ELR (cell line): Measurements from ENCODE around the gene APOO.
A peak's percentile ranks its signal among the peaks of the same experiment; 100 is the strongest.

Experiments
- DNase-seq: peaks from one replicate; pipeline ENCODE4 v3.0.0-alpha.2; 2015; ENCODE audit warnings: low read depth

APOO gene

GRCh38 chrX:23907498-23908218 lies at the start of gene APOO, which contains the start of gene CXorf58:
Gene APOO, minus strand, starts transcription at chrX:23907938. Its CDS starts 236 bp downstream, at chrX:23907702.
Gene CXorf58, plus strand, starts transcription at chrX:23908006. Its CDS starts 2,297 bp downstream, at chrX:23910303.
- peak; percentile 90 for DNase-seq

GRCh38 chrX:23954396-23954795 lies 46.7 kb upstream of the APOO start:
- no peak for DNase-seq

DNA sequence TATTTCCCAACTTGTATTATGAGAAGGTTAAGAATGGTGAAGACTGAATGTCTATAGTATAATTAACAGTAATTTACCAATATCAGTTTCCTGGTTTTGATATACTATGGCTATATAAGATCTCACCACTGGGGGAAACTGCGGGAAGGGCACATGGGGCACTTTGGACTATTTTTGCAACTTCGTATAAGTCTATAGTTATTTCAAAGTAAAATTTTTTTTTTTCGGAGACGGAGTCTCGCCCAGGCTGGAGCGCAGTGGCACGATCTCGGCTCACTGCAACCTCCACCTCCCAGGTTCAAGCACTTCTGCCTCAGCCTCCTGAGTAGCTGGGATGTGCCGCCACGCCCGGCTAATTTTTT lies 46.2 kb upstream of the APOO start:
- no peak for DNase-seq

- DNase-seq: no peak
These were observed 45.5 kb upstream of the APOO start for GRCh38 chrX:23952984-23953907.

GRCh38 chrX:23952391-23952790 lies 44.7 kb upstream of the APOO start:
- peak; percentile 5 for DNase-seq

DNA sequence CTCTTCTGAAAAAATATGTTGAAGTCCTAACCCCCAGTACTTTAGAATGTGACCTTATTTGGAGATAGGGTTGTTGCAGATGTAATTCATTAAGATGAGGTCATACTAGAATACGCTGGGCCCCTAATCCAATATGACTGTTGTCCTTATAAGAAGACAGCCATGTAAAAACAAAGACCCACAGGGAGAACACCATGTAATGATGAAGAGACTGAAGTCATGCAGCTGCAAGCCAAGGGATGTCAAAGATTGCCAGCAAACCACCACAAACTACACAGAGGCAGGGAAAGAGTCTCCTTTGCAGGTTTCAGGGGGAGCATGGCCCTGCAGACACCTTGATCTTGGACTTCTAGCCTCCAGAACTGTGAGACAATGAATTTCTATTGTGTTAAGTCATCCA lies 37.5 kb upstream of the APOO start:
- no peak for DNase-seq

GRCh38 chrX:23944234-23944633 lies 36.5 kb upstream of the APOO start:
- DNase-seq: no peak

DNA sequence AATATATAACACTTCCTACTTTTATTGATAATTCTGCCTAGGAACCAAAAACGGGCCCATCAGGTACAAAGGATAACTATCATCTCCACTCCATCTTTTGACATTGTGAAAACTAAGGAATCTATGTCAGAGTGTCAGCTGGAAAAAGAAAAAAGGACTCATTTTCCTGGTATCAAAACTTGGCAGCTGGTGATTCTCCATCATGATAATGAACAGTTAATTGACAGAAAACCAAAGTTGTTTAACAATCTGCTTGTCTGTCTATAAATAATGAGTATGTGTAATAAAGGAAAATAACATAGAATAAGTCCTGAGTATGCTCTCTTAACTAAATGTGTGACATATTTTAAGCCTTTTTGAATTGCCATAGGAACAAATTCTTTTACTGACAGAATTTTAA lies 31.5 kb upstream of the APOO start:
- no peak for DNase-seq

DNA sequence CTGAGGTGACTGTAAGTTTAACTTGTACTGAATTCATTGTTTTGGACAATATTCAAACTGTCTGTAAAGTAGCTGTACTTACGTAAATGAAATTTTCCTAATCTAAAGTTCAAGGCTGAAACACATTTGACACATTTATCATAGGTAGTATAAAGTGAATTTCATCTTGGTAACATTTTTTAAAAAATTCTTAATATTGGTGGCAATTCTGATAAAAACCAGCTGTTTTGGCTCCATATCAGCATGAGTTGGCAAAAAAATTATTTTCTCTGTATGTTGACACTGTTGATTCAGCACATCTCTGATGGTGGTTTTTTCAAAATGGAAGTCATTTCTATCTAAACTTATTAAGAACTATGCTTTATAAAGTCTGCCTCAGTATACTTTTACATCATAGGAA lies 31.0 kb upstream of the APOO start:
- DNase-seq: no peak

- DNase-seq: no peak
These were observed 29.4 kb upstream of the APOO start for GRCh38 chrX:23937100-23937499.

DNA sequence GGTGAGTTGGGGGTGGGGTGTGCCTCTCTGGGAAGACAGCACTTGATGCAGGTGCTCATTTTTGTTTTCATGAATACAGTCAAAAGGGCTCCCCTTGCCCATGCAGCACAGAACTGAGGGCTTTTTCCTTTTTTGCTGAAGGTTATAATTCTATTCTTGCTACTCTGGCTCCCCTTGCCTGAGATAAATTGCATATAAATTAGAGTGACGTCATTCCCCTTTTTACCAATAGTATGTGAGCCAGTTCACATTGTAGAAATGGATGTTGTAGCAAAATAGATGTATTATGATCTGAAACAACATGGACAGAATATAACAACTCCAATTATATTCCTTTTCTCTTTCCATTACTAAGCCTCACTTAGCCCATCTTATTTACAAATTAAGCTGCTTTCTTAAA lies 28.4 kb upstream of the APOO start:
- DNase-seq: no peak

DNA sequence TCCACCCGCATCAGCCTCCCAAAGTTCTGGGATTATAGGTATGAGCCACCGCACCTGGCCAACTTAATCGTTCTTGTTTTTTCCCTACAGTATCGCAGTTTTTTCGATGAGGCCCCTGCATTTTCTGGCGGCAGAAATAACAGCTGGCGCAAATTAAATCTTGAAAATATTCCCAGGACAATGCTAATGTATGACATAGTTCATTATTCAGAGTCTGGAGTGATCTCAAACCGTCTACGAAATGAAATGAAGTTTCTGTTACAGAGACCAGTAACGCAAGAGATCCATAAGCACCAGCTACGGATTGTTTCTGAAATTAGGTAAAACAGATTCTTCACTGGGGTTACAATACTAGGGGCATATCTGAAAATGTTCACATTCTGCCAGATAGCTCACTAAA lies 27.4 kb upstream of the APOO start:
- DNase-seq: no peak

- DNase-seq: no peak
These were observed 24.3 kb upstream of the APOO start for GRCh38 chrX:23932046-23932445.

DNA sequence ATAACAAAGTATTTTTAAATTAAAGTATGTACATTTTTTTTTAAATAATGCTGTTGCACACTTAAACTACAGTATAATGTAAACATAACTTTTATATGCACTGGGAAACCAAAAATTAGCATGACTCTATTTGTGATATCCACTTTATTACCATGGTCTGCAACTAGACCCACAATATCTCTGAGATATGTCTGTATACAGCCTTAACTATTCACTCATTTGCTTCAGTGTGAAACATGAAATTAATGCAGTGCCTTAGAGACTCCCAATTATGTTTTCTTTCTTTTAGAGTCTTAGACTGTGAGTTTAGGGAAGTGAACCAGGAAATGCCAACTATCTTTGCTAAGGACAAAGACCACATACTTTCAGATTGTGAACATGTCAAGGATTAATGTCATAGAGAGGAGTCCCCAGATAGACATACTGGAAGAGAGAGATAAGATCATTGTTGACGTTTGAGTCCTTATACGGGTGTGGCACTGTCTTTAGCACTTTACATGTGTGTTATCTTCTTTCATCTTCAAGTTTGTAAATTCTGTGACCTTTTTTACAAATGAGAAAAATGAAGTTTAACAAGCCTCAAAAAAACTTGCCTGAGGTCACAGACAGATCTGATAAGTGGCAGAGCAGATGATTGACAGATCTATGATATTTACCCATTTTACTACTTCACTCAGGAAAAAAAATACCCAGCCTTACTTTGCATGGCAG lies 23.3 kb upstream of the APOO start:
- DNase-seq: no peak

DNA sequence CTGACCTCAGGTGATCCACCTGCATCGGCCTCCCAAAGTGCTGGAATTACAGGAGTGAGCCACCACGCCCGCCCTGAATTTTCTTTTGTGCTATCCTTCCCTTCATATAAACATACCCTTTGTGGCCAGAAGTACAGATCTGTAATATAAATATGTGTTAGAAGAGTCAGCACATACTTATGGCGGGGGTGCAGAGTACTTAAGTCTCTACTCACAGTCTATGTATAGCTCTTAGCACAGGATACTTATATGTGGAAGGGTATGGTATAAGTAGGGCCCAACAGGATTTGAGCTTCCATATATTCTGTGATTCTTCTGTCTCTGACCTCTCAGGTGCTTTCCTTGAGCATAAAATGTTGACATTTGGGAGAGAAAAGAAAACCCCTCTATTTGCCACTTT lies 18.3 kb upstream of the APOO start:
- DNase-seq: no peak

- DNase-seq: no peak
These were observed 12.1 kb upstream of the APOO start for GRCh38 chrX:23919706-23920320.

GRCh38 chrX:23919148-23919547 lies 11.4 kb upstream of the APOO start:
- DNase-seq: no peak

DNA sequence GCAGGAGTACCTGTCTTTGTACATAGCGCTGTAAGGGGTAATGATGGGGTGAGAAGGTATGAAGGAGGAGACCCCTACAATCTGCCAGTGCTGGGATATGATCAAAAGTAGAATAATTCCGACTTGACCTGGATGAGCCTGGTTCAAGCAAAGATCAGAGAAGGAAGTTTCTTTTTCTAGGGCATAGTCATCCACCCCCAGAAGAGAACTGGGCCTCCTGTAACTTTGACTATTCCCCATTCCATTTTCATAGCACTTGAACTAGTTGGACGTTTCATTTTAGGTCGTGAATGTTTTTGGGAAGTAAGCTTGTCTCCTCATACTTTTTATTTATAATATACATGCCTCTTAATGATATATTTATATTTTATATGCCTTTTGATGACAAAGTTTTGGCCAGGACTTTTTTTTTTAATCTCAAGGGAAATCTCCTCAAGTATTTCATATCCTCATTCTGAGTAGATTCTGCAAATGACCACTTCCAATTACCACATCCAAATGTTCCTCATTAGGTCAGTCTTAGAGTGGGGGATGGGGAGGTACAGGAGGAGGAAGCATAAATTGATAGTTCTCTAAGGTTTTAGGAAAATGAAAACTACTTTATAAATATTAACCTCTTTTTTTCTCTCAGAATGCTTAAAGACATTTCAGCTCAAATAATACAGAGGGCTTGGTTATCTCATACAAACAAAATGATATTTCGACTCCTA lies 3.5 kb upstream of the APOO start:
- no peak for DNase-seq

GRCh38 chrX:23908219-23909004 lies 674 bp upstream of the APOO start:
- peak; percentile 21 for DNase-seq

DNA sequence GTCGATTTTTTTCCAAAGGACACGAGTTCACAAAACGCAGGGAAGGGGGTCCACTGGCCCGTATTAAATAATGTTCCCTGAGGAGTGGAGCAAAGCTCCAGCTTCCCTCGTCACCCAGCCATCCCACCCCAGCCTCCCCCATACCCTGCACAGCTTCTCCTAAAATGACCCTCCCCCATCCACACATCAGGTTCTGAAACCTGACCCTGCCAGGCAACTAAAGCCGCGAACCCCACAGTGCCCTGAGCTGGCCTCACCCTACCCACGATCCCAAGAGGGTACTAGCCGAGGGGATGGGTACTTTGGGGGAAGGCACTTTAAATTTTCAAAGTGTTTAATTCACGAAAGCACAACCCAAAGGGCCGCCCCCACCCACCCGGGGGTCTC lies 634 bp downstream of the APOO start:
- peak; percentile 35 for DNase-seq

- peak; percentile 38 for DNase-seq
These were observed 3.6 kb downstream of the APOO start for GRCh38 chrX:23904096-23904495.
